ENCODE data around the gene SLITRK1. TPM values are rescaled to one million over a fixed set of nuclear protein-coding genes. Genes with fewer than 3 reads are reported as not detected.

The SLITRK1 gene
- total RNA-seq, 1 donor from 2014 or later = not detected

DNA sequence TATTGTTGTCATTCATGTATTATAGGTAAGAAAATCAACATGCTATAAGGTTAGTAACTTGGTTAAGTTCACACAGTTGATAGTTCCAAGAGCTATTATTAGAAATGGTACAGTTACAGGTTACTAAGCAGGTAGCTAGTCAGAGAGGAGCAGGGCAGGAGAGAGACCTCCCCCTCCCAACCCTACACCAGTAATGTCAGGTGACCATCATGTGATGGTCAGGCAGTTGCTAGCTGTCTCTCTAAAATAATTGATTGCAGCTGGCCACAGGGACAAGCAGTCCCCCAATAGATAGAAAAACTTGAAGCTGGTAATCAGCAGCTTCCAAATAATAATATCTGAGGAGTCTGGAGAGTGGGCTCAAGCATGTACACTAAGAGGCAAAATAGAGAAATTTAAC lies 14.6 kb downstream of the SLITRK1 start:
- DNase-seq (ENCODE audit: low read depth in 2 of 2) = no peak

DNA sequence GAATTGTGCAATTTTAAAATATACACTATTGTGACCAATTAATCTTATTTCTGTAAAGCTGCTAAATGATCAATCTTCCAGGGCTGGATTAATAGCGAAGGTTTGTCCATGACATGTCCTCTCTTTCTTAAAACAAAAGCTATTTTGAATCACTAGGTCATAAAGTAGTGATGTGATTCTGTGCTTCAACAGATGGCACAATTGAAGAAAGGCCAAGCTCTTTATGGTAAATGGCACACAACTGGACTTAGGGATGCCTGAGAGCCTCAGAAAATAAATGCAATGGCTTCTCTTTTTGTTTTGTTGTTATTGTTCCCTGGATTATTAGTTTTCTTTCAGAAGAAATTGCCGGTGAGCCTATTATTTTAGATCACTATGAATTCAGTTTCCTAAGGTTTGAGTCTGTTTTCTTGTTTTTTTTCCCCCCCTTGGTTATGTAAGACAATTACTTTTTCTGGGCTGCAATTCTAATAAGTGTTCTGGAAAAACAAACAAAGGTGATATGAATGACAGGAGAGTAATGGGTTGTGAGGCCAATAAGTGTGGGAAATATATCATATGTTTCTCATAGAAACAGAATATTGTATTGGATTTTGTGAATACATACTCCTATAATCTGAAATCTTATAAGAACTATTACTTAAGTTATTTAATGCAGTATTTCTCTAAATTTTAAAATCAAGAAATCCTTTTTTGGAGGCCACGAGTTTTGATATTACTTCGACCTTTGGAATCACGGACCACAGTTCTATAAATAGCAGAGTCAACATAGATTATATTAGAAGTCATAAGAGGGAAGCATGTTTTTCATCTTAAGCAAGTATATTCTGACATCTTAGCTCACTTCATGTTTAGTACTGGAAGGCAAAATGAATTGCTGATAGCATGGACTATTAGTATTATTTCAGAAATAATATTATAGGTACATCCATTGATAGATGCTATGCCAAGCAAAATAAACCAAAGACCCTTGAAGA lies 16.8 kb downstream of the SLITRK1 start:
- DNase-seq (ENCODE audit: low read depth in 2 of 2) = no peak

DNA sequence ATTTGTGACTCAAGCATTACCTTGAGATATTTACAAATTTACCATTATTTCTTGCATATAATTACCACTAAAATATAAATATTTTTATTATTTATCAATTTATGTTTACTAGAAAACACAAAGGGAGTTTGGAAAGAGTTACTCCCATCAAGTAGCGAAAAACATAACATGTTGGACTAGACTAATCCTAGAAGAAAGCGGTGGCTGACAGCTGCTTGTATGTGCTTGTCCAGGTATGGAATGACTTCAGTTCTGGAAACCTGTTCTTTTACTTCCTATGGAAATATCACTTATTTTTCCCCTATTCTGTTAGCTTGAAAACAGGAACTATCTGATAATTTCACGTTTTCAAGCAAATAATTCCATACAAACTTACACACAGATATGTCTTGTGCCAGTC lies 28.5 kb downstream of the SLITRK1 start:
- DNase-seq (ENCODE audit: low read depth in 2 of 2) = no peak

DNA sequence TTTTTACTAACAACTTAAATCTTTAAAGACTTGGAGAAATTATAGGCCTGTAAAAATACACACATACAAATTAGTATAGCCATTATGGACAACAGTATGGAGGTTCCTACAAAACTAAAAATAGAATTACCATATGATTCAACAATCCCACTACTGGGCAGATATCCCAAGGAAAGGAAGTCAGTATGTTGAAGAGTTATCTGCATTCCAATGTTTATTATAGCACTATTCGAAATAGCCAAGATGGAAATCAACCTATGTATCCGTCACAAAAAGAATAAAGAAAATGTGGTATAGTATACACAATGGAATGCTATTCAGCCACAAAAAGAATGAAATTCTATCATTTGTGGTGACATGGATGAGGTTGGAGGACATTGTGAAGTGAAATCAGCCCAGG lies 37.2 kb downstream of the SLITRK1 start:
- no peak for DNase-seq (ENCODE audit: low read depth in 2 of 2)

DNA sequence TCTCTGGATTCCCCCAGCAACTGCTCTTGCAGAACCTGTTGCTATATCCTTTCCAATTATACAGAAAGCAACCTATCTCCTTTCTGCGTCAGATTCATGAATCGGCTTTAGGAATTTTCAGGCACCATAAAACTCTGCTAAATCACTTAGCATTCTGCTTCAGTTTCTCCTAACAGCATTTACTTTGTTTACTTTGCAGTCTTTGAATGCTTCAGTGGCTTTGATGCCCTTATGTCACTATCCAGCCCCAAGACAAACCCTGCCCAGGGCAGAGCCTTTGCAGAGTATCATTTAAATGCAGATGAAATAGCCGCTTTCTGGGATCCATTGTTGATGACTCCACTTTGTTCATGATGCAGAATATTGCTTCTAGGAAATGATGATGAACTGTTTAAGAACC lies 43.1 kb downstream of the SLITRK1 start:
- no peak for DNase-seq (ENCODE audit: low read depth in 2 of 2)

DNA sequence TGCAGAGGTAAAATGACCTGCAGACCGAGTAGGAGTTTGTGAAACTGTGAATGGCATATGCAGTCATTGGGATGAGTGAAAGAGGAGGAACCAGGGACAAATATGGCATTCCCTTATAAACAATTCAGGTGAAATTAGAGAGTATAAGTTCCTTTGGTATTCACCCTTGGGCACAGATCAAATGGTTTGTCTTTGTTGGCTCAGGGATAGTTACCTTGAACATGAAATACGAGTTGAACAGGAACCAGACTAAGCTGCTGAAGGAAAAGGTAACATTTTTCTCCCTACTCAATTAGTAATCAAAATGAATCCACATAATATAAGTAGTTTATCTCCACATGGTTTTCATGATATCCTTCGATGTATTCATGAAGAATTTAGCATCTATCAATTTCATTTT lies 50.5 kb downstream of the SLITRK1 start:
- no peak for DNase-seq (ENCODE audit: low read depth in 2 of 2)

DNA sequence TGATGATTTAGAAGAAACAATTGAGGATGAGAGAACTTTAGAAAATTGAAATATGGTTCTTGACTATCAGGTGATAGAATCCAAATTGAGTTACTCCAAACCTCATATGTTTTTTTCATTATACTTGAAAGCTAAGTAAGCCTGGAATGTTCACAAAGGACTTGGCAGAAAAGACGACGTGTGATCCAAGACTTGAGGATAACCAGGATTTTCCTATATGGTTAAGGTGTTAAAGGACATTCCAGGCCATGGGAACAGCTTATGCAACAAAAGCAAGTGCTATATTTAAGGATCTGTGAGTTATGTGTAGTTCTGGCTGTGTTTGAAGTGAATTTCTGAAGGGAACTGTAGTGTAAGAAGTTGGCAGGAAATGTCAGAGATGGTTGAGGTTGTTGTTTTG lies 52.5 kb downstream of the SLITRK1 start:
- DNase-seq (ENCODE audit: low read depth in 2 of 2) = no peak

DNA sequence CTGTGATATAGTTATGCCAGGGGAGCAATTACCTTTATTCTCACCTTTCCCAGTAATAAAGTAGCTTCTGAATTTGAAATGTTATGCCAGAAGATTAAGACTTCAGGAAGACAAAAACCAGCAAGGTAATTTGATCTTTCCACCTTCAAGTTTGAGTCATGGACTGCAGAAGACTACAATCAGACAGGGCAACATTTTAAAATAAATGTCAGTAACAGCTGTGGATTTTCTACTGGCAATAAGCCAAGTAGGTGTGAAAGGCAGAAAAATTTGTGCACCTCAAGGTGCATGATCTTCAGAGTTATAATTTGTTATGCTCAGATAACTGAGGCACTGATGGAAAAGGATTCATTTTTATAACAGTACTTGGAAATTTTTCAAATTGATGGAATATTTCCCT lies 54.9 kb downstream of the SLITRK1 start:
- no peak for DNase-seq (ENCODE audit: low read depth in 2 of 2)

Data from lung microvascular endothelial cell (primary cell).